Fibroblast of skin of back (primary cell): ENCODE data around the gene TANC1.

Experiments used
- DNase-seq: peaks from one replicate; pipeline ENCODE4 v3.0.0-alpha.2; 2013

The TANC1 gene

DNA sequence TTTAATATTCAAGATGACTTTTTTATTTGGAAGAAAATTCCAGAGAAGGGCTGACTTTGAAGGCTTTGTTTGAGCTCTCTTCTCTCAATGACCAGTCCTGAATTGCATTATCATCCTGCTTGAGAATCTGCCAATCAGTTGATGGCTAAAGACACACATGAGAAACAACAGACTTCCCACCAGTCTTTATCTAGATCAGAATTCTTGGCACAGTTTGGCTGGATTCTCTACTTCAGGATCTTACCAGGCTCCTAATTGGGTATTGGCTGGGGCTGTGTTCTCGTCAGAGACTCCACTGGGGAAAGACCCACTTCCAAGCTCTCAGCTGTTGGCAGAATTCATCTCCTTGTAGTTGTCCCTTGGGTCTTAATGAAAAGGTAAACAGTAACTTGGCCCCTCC lies 232.1 kb downstream of the TANC1 start:
- DNase-seq, result peak; percentile 40

DNA sequence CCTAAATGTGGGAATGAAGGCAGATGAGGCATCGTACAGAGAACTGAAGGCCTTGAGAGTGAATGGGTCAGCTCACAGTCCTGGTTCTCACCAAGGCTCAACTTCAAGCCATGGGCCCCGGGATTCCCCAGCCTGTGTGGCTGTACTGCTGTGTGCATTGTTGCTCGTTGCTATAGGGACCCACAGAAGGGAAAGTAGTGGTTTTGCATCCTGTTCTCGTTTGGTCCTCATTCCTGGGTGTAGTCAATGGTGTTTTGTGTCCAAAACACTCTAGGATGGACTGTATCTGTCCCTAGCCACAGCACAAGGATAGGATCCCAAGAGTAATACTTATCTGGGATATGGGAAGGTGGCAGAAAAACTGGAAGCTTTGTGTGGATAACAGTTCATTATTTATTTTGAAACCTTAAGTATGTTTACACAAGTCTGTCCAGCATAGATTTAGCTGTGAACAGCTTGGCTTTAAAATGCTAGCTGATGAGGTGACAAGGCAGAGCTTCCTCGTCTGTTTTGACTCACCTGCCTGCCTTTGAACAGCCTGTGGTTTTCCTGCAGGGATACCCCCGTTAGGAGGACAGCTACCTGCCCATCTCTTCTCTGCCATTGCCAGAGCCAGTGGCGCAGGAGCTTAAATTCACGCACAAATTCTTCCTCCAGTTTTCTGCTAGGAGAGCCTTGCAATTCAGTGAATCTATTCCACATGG lies 233.1 kb downstream of the TANC1 start:
- DNase-seq, result peak; percentile 66

- DNase-seq, result peak; percentile 99
Measured at GRCh38 chr2:159202568-159203071, 234.2 kb downstream of the TANC1 start.

DNA sequence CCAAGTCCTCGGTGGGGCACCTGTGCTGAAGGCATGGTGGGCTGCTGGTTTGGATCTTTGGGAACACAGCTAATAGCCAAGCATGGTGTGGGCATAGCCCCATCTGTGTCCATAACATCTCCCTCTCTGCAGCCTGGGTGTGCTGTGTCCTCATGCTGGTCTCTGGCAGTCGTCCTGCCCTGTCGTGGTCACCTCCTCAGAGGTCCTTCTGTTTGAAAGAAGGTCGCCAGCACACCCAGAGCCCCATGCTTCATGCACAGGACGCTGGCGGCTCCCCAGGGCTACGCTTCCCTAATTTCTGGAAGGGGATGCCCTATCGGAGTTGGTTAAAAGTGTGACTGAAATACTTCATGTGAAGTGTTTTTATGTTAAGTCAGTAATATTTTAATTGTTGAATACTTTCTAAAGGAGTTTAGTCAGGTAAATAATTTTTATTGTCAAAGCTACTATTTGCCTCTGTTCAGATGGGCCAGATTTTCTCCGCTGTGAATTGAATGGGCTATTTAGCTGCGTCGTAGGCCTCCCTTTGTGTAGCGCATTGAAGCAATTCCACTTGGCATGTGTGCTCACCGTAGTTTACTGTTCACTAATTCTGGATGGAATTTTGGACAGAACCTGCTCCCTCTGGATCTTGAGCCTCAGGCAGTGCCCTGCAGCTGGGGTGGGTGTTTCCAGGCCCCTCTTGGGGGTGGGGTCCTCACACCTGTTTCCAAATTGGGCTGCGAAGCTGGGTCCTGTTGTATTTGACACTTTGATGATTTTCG lies 236.1 kb downstream of the TANC1 start:
- DNase-seq, result no peak

- peak; percentile 35 for DNase-seq
Measured at GRCh38 chr2:159206736-159207380, 238.4 kb downstream of the TANC1 start.

- DNase-seq, result no peak
Measured at GRCh38 chr2:159208438-159208837, 240.0 kb downstream of the TANC1 start.

GRCh38 chr2:159209341-159210306 lies 241.2 kb downstream of the TANC1 start:
- no peak for DNase-seq

DNA sequence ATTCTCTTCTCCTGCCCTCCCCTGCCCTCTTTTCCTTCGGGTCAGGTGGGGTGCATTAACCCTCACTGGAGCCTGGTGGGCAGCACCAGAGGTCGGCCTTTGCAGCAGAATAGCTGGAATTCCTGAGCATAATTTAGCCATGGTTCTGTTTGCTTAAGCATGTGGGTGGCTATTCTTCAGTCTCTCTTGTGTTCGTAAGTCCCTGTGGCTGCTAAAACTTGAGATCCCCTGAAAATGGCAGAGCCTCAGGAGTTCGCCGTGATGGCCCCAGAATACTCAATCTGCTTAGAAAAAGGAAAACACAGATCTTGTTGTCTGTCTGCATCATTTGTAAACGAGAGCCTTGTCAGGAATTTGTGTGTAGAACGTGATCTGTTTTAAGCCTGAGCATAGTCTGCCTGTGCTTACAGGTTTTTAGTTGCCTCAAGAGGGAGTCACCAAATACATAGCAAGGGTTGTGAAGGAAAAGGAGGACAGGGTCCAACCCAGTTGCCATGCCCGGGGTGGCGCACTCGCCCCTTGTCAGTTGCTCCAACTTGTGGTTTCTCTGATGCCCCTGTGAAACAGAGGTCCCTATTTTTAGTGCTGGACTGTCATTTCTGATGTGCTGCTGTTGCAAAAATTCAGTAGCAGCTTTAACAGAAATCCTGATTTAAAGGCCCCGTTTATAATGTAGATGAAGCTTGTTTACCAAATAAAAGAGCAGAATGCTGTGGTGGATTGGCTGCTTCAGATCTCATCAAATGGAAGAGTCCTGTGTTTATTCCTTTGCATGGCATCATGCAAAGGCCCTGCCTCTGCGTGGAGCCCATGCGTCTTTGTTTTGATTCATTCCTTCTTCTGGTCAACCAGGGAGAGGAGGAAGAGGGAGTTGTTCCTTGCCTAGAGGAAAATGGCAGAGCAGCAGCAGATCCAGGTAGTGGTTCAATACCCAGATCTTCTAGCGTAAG lies 243.3 kb downstream of the TANC1 start:
- peak; percentile 40 for DNase-seq

- no peak for DNase-seq
Measured at GRCh38 chr2:159213296-159213695, 244.9 kb downstream of the TANC1 start.

- no peak for DNase-seq
Measured at GRCh38 chr2:159214325-159214865, 246.0 kb downstream of the TANC1 start.

GRCh38 chr2:159215116-159215515 lies 246.7 kb downstream of the TANC1 start:
- no peak for DNase-seq

- no peak for DNase-seq
Measured at GRCh38 chr2:159217676-159218075, 249.2 kb downstream of the TANC1 start.

DNA sequence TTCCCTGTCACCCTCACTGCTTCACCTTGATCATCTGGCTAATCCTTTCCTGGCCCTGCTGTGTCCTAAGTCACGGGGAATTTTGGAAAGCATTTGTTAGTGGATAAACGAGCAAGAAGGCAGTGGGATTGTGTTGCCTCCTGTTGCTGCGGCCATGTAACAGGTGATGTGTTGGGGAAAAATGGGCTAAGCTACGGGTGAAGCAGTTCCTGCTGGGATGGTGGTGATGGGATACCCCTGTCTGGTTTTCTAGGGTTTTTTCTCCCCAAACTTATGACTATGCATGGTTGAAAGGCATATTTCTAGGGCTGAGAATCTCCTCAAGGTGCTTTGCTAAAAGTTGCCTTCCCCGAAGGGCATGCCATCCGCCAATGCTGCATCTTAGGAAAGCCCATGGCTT lies 249.9 kb downstream of the TANC1 start:
- no peak for DNase-seq

DNA sequence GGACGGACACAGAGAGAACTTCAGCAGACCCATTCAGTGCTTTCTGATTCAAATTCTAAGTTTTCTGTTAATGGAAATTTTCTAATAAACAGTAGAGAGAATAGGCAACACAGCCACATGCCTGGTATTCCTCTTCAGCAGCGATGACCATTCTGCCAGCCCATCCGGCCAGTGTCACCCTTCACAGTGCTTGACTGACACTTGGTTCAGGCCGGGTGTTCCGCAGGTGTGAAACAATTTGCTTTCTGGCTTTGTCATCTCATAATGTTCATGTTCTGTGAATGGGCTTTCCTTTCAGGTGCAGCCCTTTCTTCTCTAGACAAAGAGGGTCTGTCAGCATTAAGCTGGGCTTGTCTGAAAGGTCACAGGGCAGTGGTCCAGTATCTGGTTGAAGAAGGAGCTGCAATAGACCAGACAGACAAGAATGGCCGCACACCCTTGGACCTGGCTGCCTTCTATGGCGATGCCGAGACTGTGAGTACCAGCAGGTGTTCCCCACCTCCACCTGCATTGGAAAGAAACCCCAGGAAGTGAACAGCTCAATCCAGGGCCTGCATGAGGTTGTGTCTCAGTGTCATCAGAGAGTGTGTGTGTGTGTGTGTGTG lies 251.1 kb downstream of the TANC1 start:
- DNase-seq, result no peak

GRCh38 chr2:159224061-159224813 lies 255.8 kb downstream of the TANC1 start:
- DNase-seq, result no peak

DNA sequence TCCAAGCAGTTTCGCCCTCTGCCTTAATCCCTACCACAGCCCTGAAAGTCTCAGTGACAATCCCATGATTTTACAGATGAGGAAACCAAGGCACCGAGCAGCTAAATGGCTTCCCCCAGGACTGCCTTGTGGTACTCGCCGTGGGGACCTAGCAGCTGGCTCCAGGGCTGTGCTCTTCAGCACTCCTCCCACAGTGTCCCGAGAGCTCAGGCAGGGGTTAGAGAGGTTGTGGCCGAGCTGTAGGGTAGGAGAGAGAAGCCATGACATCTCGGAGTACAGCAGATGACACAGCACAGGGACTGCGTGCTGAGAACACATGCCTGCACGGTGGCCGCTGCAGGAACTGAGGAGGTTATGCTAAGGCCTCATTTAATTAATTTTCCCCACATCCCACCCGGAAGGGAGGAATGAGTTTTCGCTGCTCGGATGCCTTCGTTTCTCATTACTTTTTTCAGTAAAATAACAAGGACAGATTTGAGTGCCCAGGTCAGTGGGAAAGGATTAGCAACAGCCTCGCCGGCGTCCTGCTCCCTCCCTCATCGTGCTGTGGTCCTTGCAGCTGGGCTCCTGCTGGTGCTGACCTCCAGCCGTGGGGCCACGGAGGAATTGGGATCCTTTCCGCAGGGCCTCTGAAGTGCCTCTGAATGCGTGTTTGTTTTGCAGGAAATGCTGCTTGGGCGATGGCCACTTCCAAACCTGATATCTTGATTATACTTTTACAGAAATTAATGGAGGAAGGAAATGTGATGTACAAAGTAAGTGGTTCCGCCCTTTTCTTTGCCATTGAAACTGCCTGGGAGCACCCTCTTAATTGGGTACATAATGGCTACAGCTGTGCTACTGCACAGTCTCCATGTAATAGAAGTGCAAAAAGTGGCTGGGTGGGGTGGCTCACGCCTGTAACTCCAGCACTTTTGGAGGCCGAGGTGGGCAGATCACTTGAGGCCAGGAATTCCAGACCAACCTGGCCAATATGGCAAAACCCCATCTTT lies 256.9 kb downstream of the TANC1 start:
- DNase-seq, result no peak

GRCh38 chr2:159226059-159226461 lies 257.6 kb downstream of the TANC1 start:
- DNase-seq, result peak; percentile 47
